ENCODE data around the gene RBMS1.

Gene RBMS1

GRCh38 chr2:160512491-160512890 is 18.9 kb upstream of the RBMS1 start:
- no peak for TF ChIP-seq CTCF (IDR thresholded peaks at IDR 0.05; ENCODE audit: insufficient read depth, missing control alignments)
- no peak for FAIRE-seq

GRCh38 chr2:160510617-160511016 is 17.0 kb upstream of the RBMS1 start:
- FAIRE-seq (no peak), DNase-seq (ENCODE audit: insufficient read length, low spot score) (no peak)
- TF ChIP-seq CTCF (IDR thresholded peaks at IDR 0.05; ENCODE audit: insufficient read depth, missing control alignments) = no peak

More at GRCh38 chr2:160512491-160512890, 18.9 kb upstream of the RBMS1 start:
- DNase-seq (ENCODE audit: insufficient read length, low spot score) = no peak

- FAIRE-seq (no peak), DNase-seq (ENCODE audit: insufficient read length, low spot score) (no peak)
- TF ChIP-seq CTCF (IDR thresholded peaks at IDR 0.05; ENCODE audit: insufficient read depth, missing control alignments) = no peak
Observed at GRCh38 chr2:160509016-160509415, 15.4 kb upstream of the RBMS1 start.

- no peak for TF ChIP-seq CTCF (IDR thresholded peaks at IDR 0.05; ENCODE audit: insufficient read depth, missing control alignments)
- FAIRE-seq (no peak), DNase-seq (ENCODE audit: insufficient read length, low spot score) (no peak)
Observed at GRCh38 chr2:160507464-160507863, 13.9 kb upstream of the RBMS1 start.

GRCh38 chr2:160507046-160507407 is 13.4 kb upstream of the RBMS1 start:
- DNase-seq (ENCODE audit: insufficient read length, low spot score) (no peak), FAIRE-seq (no peak)
- no peak for TF ChIP-seq CTCF (IDR thresholded peaks at IDR 0.05; ENCODE audit: insufficient read depth, missing control alignments)

GRCh38 chr2:160506371-160507045 is 12.9 kb upstream of the RBMS1 start:
- no peak for TF ChIP-seq CTCF (IDR thresholded peaks at IDR 0.05; ENCODE audit: insufficient read depth, missing control alignments)
- DNase-seq (ENCODE audit: insufficient read length, low spot score) (no peak), FAIRE-seq (no peak)

- no peak for TF ChIP-seq CTCF (IDR thresholded peaks at IDR 0.05; ENCODE audit: insufficient read depth, missing control alignments)
- DNase-seq (ENCODE audit: insufficient read length, low spot score) (no peak), FAIRE-seq (no peak)
Observed at GRCh38 chr2:160505256-160505655, 11.6 kb upstream of the RBMS1 start.
